ENCODE measurements around the gene IL16.

DNA sequence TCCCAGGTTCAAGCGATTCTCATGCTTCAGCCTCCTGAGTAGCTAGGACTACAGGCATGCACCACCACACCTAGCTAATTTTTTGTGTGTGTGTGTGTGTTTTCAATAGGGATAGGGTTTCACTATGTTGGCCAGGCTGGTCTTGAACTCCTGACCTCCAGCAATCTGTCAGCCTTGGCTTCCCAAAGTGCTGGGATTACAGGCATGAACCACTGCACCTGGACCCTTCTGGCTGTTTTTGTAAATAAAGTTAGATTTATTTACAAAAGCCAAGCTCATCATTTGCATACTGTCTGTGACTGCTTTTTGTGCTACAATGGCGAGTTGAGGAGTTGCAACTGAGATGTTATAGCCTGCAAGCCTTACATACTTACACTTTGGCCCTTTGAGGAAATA is 28.6 kb upstream of the IL16 start:
- TF ChIP-seq, protein P1, sequence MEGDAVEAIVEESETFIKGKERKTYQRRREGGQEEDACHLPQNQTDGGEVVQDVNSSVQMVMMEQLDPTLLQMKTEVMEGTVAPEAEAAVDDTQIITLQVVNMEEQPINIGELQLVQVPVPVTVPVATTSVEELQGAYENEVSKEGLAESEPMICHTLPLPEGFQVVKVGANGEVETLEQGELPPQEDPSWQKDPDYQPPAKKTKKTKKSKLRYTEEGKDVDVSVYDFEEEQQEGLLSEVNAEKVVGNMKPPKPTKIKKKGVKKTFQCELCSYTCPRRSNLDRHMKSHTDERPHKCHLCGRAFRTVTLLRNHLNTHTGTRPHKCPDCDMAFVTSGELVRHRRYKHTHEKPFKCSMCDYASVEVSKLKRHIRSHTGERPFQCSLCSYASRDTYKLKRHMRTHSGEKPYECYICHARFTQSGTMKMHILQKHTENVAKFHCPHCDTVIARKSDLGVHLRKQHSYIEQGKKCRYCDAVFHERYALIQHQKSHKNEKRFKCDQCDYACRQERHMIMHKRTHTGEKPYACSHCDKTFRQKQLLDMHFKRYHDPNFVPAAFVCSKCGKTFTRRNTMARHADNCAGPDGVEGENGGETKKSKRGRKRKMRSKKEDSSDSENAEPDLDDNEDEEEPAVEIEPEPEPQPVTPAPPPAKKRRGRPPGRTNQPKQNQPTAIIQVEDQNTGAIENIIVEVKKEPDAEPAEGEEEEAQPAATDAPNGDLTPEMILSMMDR (IDR thresholded peaks at IDR 0.05; ENCODE audit: poor library complexity, severe bottlenecking), result no peak
- no peak for TF ChIP-seq EP300 (conservative IDR thresholded peaks at IDR 0.05; ENCODE audit: poor library complexity, severe bottlenecking)
- TF ChIP-seq RAD21 (conservative IDR thresholded peaks at IDR 0.05), result no peak
- TF ChIP-seq MXI1 (conservative IDR thresholded peaks at IDR 0.05; ENCODE audit: poor library complexity, severe bottlenecking), result no peak
- no peak for TF ChIP-seq SMC3 (conservative IDR thresholded peaks at IDR 0.05; ENCODE audit: poor library complexity)

Data from neural cell (in vitro differentiated cells).